Fibroblast of lung (primary cell): Measurements from ENCODE around the gene YPEL4. TPM values are rescaled to one million over a fixed set of nuclear protein-coding genes. Genes with fewer than 3 reads are reported as not detected.
A peak's percentile ranks its signal among the peaks of the same experiment; 100 is the strongest.

Experiments used
- DNase-seq, 2 donors: peaks; one replicate each; pipeline versions ENCODE4 v3.0.0 to v3.0.0-alpha.2; 2010; ENCODE audit warnings: low read depth in 2 of 2
- H2AFZ ChIP-seq: 2 replicates; pipeline ENCODE4 v1.5.1; 2012; ENCODE audit warnings: low read length, control low read depth, inconsistent platforms
- H3K27ac ChIP-seq: 2 replicates; pipeline ENCODE4 v1.5.1; 2011; ENCODE audit warnings: low read length, control low read depth; ENCODE audit not compliant: insufficient read depth
- H3K27me3 ChIP-seq: 2 replicates; pipeline ENCODE4 v1.5.1; 2011; ENCODE audit warnings: mild to moderate bottlenecking, low read length; ENCODE audit not compliant: control insufficient read depth, insufficient read depth
- H3K36me3 ChIP-seq: 2 replicates; pipeline ENCODE4 v1.5.1; 2011; ENCODE audit warnings: low read length; ENCODE audit not compliant: control insufficient read depth, insufficient read depth
- H3K4me1 ChIP-seq: 2 replicates; pipeline ENCODE4 v1.5.1; 2011; ENCODE audit warnings: low read length; ENCODE audit not compliant: control insufficient read depth, insufficient read depth; ENCODE audit errors: extremely low read depth
- H3K4me2 ChIP-seq: 2 replicates; pipeline ENCODE4 v1.5.1; 2011; ENCODE audit warnings: low read length, control low read depth; ENCODE audit not compliant: insufficient read depth; ENCODE audit errors: extremely low read depth
- H3K4me3 ChIP-seq, 4 experiments: fragments of 200-600 bp in 1 of 4; sonication (generic) in 1 of 4; replicated peaks in 1 of 4; 2 replicates each; pipeline ENCODE4 v1.5.1; 2011 to 2016; ENCODE audit warnings: low read length in 4 of 4, low read depth in 3 of 4, mild to moderate bottlenecking in 3 of 4, control low read depth in 2 of 4, inconsistent platforms in 1 of 4, mixed read lengths in 1 of 4; ENCODE audit not compliant: insufficient read depth in 1 of 4; ENCODE audit errors: control extremely low read depth in 1 of 4
- H3K79me2 ChIP-seq: 2 replicates; pipeline ENCODE4 v1.5.1; 2012; ENCODE audit warnings: mild to moderate bottlenecking, low read length, inconsistent platforms; ENCODE audit not compliant: control insufficient read depth, insufficient read depth
- H3K9ac ChIP-seq: 2 replicates; pipeline ENCODE4 v1.5.1; 2011; ENCODE audit warnings: mild to moderate bottlenecking, low read length, control low read depth; ENCODE audit not compliant: insufficient read depth
- H3K9me3 ChIP-seq: 2 replicates; pipeline ENCODE4 v1.5.1; 2012; ENCODE audit warnings: low read depth, low read length; ENCODE audit not compliant: control insufficient read depth, insufficient read depth
- H4K20me1 ChIP-seq: 2 replicates; pipeline ENCODE4 v1.5.1; 2011; ENCODE audit warnings: low read length; ENCODE audit not compliant: control insufficient read depth, insufficient read depth; ENCODE audit errors: extremely low read depth
- EZH2 ChIP-seq: IDR thresholded peaks from 2 replicates; pipeline ENCODE4 v1.5.1; 2012; ENCODE audit warnings: low read length, control low read depth, mild to moderate bottlenecking; ENCODE audit errors: missing control alignments
- polyA plus RNA-seq, 2 donors: library from polyadenylated mRNA; depleted of rRNA in 1 of 2; stranded (reverse) in 1 of 2; unstranded in 1 of 2; fragments of >200 nt; gene quantifications; 2 replicates each; pipeline ENCODE4 v1.2.1, GENCODE V29; 2011 to 2012; ENCODE audit warnings: missing spikeins in 1 of 2
- total RNA-seq: library from RNA; depleted of rRNA; stranded (reverse); fragments of >200 nt; gene quantifications from 2 replicates; pipeline ENCODE4 v1.2.1, GENCODE V29; 2014
- TF ChIP-seq, protein P1 (sequence below), 2 donors: IDR thresholded peaks in 1 of 2; conservative IDR thresholded peaks in 1 of 2; 1 replicate in 1 of 2; 2 replicates in 1 of 2; pipeline ENCODE4 v1.5.1; 2011 to 2012; ENCODE audit warnings: low read length in 2 of 2, control low read depth in 1 of 2, inconsistent platforms in 1 of 2, low read depth in 1 of 2, mild to moderate bottlenecking in 1 of 2

Gene YPEL4
- total and polyA plus RNA-seq, 2 donors (not counting 1 experiment from before 2014, with no cell fraction given), result 0.59 to 2.3 TPM

DNA sequence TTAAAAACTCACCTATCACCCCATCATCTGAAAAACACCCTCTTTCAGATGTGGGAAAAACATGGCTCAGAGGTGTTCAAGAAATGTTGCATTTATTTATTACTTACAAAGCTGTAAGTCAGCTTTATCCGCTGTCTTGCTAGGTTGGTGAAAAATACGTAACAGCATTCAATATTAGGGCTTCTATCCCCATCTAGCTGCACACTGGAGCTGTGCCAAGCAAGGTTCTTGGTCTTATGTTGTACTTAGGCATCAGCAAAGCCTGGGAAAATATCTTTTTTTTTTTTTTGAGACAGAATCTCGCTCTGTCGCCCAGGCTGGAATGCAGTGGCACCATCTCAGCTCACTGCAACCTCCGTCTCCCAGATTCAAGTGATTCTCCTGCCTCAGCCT lies 44.7 kb downstream of the YPEL4 start:
- Histone ChIP-seq H3K4me1 (no peaks in the 10 kb centered on the region), H3K9ac (no peak overlapping the region), H3K79me2 (no peaks in the 10 kb centered on the region), H3K27ac (no peak overlapping the region), H3K4me3 (no peak overlapping the region), H3K4me2 (no peak overlapping the region), H3K9me3 (no peaks in the 10 kb centered on the region), H2AFZ (no peak overlapping the region), H3K36me3 (peaks cover 2% of the 10 kb centered on the region), H3K27me3 (no peaks in the 10 kb centered on the region), H4K20me1 (no peaks in the 10 kb centered on the region)
- no peak for DNase-seq
- TF ChIP-seq, protein P1, sequence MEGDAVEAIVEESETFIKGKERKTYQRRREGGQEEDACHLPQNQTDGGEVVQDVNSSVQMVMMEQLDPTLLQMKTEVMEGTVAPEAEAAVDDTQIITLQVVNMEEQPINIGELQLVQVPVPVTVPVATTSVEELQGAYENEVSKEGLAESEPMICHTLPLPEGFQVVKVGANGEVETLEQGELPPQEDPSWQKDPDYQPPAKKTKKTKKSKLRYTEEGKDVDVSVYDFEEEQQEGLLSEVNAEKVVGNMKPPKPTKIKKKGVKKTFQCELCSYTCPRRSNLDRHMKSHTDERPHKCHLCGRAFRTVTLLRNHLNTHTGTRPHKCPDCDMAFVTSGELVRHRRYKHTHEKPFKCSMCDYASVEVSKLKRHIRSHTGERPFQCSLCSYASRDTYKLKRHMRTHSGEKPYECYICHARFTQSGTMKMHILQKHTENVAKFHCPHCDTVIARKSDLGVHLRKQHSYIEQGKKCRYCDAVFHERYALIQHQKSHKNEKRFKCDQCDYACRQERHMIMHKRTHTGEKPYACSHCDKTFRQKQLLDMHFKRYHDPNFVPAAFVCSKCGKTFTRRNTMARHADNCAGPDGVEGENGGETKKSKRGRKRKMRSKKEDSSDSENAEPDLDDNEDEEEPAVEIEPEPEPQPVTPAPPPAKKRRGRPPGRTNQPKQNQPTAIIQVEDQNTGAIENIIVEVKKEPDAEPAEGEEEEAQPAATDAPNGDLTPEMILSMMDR (conservative IDR thresholded peaks at IDR 0.05 in 1 of 2, IDR thresholded peaks at IDR 0.05 in 1 of 2; ENCODE audit: low read depth in 1 of 2, low read length in 2 of 2), result no peak
- TF ChIP-seq EZH2, result no peak

- H3K79me2 ChIP-seq, result no peaks in the 10 kb centered on the region
- H3K9me3 ChIP-seq, result no peaks in the 10 kb centered on the region
- peaks cover 2% of the 10 kb centered on the region for H3K36me3 ChIP-seq
- no peak overlapping the region for H3K4me3 ChIP-seq
- peaks cover under 1% of the 10 kb centered on the region for H3K4me1 ChIP-seq
- H2AFZ ChIP-seq, result no peak overlapping the region
- no peaks in the 10 kb centered on the region for H4K20me1 ChIP-seq
- no peaks in the 10 kb centered on the region for H3K27me3 ChIP-seq
- H3K4me2 ChIP-seq, result no peak overlapping the region
- H3K9ac ChIP-seq, result no peak overlapping the region
- DNase-seq, result peak in 1 of 2 donors; percentile 18
- TF ChIP-seq, protein P1 (conservative IDR thresholded peaks at IDR 0.05 in 1 of 2, IDR thresholded peaks at IDR 0.05 in 1 of 2; ENCODE audit: low read depth in 1 of 2, low read length in 2 of 2), result no peak
- TF ChIP-seq EZH2, result no peak
- no peak overlapping the region for H3K27ac ChIP-seq
Observed at GRCh38 chr11:57604296-57605027, 45.2 kb downstream of the YPEL4 start.

- no peak overlapping the region for H2AFZ ChIP-seq
- no peak for TF ChIP-seq EZH2
- TF ChIP-seq, protein P1 (conservative IDR thresholded peaks at IDR 0.05 in 1 of 2, IDR thresholded peaks at IDR 0.05 in 1 of 2; ENCODE audit: low read depth in 1 of 2, low read length in 2 of 2), result no peak
- no peak overlapping the region for H3K9ac ChIP-seq
- no peaks in the 10 kb centered on the region for H3K27me3 ChIP-seq
- H4K20me1 ChIP-seq, result no peaks in the 10 kb centered on the region
- no peak overlapping the region for H3K4me3 ChIP-seq
- H3K4me1 ChIP-seq, result peaks cover 12% of the 10 kb centered on the region
- H3K9me3 ChIP-seq, result no peaks in the 10 kb centered on the region
- H3K27ac ChIP-seq, result no peak overlapping the region
- no peak overlapping the region for H3K4me2 ChIP-seq
- peaks cover 2% of the 10 kb centered on the region for H3K36me3 ChIP-seq
- DNase-seq, result no peak
- no peaks in the 10 kb centered on the region for H3K79me2 ChIP-seq
Observed at GRCh38 chr11:57601297-57601696, 48.4 kb downstream of the YPEL4 start.
